Fibroblast of the aortic adventitia (primary cell): ENCODE results near the gene LRP1. TPM values are rescaled to one million over a fixed set of nuclear protein-coding genes. Genes with fewer than 3 reads are reported as not detected.

Source experiments
- DNase-seq: peaks from one replicate; pipeline ENCODE4 v3.0.0-alpha.2; 2010; ENCODE audit warnings: low read depth
- H3K4me3 ChIP-seq: 2 replicates; pipeline ENCODE4 v1.5.1; 2011; ENCODE audit warnings: low read depth, mild to moderate bottlenecking, control low read depth, low read length, moderate library complexity
- total RNA-seq: library from RNA; depleted of rRNA; stranded (reverse); fragments of >200 nt; gene quantifications from 2 replicates; pipeline ENCODE4 v1.2.3, GENCODE V29; 2012; ENCODE audit warnings: low replicate concordance
- TF ChIP-seq, protein P1 (sequence below): IDR thresholded peaks from 2 replicates; pipeline ENCODE4 v1.5.1; 2011; ENCODE audit warnings: mild to moderate bottlenecking, low read length, control low read depth, inconsistent platforms; ENCODE audit not compliant: insufficient read depth

The LRP1 gene
- total RNA-seq, 1 donor, result 541 TPM

DNA sequence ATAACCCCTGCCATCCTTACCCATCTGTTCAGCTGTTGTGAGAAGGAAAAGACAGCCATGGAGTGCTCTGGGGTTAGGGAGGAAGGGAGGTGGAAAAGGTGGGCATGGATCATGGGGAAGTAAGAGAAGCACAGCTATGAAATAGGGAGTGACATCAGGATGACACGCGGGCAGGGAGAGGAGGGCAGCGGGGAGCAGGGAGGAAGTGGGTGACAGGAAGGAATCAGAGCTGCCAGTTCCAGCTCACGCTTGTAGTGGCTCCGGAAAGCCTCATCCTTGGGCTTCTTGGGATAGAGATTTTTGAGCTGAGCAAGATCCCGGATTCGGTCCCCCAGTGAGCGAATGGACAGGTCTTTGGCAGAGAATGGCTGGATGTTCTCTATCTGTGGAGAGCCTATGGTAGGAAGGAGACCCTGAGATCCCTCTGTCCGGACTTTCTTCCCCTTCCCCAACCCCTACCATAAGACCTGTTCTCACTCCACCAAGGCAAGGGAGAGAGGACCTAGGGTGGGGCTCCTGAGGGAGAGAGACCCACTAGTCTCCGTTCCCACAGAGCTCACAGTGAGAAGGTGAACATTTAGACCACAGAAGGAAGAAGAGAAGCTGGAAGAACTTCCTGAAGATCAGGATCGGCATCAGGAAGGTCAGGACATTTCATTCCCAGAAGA is 29.1 kb upstream of the LRP1 start:
- TF ChIP-seq, protein P1, sequence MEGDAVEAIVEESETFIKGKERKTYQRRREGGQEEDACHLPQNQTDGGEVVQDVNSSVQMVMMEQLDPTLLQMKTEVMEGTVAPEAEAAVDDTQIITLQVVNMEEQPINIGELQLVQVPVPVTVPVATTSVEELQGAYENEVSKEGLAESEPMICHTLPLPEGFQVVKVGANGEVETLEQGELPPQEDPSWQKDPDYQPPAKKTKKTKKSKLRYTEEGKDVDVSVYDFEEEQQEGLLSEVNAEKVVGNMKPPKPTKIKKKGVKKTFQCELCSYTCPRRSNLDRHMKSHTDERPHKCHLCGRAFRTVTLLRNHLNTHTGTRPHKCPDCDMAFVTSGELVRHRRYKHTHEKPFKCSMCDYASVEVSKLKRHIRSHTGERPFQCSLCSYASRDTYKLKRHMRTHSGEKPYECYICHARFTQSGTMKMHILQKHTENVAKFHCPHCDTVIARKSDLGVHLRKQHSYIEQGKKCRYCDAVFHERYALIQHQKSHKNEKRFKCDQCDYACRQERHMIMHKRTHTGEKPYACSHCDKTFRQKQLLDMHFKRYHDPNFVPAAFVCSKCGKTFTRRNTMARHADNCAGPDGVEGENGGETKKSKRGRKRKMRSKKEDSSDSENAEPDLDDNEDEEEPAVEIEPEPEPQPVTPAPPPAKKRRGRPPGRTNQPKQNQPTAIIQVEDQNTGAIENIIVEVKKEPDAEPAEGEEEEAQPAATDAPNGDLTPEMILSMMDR, result no peak
- DNase-seq, result no peak
- no peak overlapping the region for H3K4me3 ChIP-seq

DNA sequence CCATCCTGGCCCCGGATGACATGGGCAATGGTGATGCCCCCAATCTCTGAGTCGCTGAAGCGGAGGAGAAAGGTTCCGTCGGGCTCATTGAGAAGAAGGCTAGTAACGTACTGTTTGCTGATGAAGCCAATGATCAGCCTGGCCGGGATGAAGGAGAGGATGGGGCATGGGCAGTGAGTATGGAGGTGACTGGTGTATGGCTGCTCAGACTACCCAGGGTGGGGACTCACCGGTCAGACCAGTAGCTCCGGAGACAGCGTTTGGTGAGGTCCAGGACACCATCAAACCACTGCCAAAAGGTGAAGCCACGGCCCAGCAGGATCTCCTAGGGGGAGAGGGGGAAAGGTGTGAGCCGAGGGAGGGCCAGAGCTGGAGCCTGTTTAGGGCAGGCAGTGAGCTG is 28.5 kb upstream of the LRP1 start:
- no peak for DNase-seq
- no peak overlapping the region for H3K4me3 ChIP-seq
- TF ChIP-seq, protein P1, result no peak

DNA sequence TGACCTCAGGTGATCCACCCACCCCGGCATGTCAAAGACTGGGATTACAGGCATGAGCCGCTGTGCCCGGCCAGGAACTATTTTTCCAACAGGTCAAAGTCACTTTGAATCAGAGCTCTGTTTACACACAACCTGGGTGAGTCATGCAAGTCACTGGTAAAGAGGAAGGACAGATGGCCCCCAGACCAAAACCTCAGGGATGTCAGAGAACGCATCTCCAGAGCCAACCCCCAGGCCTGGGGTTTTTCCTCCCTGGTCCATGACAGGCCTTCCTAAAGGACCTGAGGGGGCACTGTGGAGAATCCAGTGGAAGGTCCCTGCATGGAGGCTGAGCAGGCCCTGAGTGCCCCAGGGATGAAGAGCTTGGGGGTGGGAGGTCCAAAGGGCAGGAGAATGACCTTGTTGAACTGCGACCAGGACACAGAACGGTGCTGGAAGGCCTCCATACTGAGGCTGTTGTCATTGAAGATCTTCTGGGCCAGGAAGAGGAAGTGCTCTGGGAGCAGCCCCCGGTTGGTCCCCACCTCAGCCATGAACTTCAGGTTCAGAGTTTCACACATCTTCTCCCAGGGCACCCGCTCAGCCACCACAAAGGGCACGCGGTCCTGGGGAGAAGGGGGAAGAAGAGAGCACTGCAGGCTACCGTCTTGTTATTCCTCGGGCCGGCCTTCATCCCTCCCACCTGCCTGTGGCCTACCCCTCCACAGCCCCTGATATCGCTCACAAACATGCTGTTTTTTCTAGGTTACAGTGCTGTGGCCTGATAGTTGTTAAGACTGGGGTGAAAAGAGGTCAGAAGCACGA is 26.2 kb upstream of the LRP1 start:
- no peak overlapping the region for H3K4me3 ChIP-seq
- no peak for DNase-seq
- TF ChIP-seq, protein P1, result no peak

DNA sequence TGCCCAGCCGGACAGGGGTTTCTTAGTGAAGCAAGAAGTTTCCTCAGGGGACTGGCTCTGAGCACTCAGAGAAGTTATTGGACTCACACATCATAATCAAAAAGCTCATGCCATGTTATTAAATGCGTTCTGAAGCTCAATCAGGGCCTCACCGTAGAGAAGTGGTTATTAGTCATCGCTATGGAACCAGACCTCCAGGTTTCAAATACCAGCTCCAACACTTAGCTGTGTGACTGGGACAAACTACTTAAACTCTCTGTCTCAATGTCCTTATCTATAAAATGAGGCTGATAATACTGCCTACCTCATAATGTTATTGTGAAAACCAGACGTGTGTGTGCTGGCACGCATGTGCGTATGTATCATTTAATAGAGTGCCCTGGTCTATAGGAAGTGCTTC is 24.4 kb upstream of the LRP1 start:
- DNase-seq, result no peak
- TF ChIP-seq, protein P1, result no peak
- no peak overlapping the region for H3K4me3 ChIP-seq

DNA sequence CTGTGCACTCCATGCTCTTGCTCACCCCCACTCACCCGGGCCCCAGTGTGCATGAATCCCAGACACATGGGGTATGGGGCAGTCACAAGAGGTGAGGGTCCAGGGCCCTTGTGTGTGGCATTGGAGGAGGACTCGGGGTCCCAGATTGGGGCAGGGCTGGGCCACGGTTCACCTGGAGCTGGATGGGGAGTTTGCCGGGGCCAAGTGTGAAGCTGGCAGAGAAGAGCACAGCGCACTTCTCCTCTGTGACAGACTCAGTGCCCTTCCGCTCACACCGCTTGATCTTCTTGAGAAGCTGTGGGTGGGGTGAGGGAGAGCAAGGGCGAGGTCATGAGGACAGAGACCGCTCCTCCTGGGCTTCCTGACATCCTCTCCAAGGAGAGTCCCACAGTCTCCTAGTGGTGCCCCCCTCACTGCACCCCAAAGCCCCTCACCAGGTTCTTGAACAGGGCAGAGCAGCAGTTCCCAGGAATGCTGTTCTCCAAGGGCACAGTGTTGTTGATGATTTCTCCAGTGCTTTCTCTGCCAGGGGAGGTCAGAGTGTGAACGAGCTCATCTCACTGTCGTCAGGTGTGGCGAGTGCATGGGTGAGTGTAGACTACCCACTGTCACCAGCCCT is 23.9 kb upstream of the LRP1 start:
- no peak overlapping the region for H3K4me3 ChIP-seq
- TF ChIP-seq, protein P1, result no peak
- DNase-seq, result no peak

DNA sequence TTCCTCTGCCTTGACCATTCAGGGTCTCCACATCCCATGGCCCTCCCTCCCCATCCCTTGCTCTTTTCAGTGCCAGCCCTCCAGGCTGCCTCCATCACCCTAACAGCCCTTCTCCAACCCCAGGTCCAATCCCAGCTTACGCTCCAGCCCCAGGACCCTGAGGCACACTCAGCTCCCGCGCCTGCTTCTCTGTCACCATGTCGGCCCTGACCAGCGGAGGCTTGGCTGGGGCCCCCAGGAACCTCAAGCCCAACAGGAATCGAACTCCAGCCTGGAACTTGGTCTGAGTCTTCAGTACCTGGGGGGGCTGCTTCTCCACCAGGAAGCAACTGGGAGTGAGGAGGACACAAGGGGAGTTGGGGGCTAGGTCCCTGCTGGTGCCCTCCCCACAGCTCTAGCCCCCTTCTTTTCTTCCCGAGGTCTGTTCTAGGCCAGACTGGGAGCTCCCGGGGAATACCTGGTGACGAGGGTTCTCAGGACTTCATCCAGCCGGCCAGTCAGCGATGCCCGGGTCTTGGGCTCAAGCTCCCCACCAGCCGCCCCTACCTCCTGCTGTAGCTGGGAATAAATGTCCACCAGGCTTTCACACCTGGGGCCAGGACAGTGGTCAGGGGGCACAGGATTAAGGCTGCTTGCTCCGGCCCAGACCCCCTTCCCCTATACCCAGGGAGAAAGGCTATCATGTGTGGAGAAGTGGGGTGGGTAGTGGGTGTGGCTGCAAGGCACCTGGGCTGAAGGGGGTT is 23.1 kb upstream of the LRP1 start:
- TF ChIP-seq, protein P1, result no peak
- DNase-seq, result no peak
- H3K4me3 ChIP-seq, result no peak overlapping the region
